K562 treated with DMSO at 1 percent for 4 hours (cell line): ENCODE measurements around the gene LGSN. TPM values are rescaled to one million over a fixed set of nuclear protein-coding genes. Genes with fewer than 3 reads are reported as not detected.

Experiments used
- total RNA-seq: library from RNA; unstranded; fragments of 300-600 nt; gene quantifications from 2 replicates; pipeline ENCODE4 v1.2.3, GENCODE V29; 2022; ENCODE audit not compliant: insufficient read depth

LGSN gene, protein sequence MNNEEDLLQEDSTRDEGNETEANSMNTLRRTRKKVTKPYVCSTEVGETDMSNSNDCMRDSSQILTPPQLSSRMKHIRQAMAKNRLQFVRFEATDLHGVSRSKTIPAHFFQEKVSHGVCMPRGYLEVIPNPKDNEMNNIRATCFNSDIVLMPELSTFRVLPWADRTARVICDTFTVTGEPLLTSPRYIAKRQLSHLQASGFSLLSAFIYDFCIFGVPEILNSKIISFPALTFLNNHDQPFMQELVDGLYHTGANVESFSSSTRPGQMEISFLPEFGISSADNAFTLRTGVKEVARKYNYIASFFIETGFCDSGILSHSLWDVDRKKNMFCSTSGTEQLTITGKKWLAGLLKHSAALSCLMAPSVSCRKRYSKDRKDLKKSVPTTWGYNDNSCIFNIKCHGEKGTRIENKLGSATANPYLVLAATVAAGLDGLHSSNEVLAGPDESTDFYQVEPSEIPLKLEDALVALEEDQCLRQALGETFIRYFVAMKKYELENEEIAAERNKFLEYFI
- not detected in 2 replicates for total RNA-seq

DNA sequence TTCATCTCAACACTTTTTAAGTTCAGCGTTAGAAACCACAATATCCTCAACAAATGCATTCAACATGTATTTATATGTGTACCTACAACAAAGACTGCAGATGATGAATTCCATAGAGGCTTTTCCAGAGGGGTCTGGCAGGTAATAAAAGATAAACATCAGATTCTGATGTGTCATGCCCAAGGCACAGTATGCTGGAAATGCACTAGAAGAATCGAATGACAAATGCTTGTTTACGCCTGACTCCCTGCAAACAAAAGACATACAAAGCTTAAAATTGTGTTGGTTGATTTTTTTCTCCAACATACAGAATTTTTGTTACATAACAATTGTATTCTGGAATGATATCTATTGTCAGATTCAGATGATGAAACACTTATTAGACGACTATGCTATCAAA is at the start of gene LGSN:
TSS of gene LGSN (minus strand) at position 45 of the 400 bp plus-strand sequence. CDS start at position 5, 40 bp downstream.

Other genes starting within 250 kb of the LGSN start
- not detected in 2 replicates for gene FKBP1C, start 108.5 kb downstream of the LGSN start, total RNA-seq